LoVo (cell line): ENCODE data around the gene APOL1.
"Not testable (repeated sequence)": the region's sequence is repeated elsewhere in the genome, so short reads cannot be mapped to it uniquely, and the experiment has no call there.

ENCODE experiments used
- DNase-seq: peaks from one replicate; pipeline ENCODE4 v3.0.0-alpha.2; 2016; ENCODE audit warnings: low spot score

Gene APOL1

DNA sequence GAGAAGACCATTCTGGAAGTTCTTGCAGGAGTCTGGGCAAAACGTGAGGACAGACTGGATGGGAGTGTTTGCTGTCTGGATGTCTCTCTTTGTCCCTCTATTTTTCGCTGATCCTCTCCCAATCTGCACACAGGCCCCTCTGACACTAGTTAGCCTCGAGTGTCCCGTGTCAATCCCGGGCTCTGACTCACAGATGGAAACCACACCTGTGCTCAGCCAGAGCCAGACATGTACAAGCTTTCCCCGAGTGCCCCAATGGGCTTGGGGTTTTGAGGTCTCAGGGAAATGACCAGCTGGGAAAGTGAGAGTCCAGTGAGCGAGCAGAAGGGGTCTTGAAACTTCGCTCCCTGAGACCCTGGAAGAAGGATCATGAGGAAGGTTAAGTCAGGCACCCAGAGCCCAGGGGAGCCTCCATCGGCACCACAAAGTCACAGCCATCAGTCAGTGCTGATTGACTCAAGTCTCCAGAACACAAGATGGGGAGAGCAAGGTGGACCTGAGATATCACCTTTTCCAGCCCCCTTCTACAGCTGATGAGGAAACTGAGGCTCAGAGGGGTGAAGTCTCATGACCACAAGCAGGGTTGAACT is 27.5 kb upstream of the APOL1 start:
- DNase-seq, result no peak

DNA sequence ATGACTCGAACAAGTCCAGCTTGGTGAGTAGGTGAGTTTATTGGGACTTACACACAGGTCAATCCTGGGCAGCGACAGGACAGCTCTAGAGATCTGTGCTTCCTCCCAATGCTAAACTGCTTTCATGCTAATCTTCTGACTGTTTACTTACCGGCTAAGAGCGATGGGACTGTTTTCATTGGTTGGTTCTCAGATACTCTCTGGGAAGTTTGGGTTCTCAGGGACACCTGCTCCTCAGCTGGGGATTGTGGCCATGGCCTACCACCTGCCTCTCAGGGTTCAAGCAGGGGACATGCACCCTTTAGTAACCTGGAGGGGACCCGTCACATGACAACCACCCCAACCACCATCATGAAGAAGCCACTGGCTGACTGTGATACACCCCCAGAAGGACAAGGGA is 26.7 kb upstream of the APOL1 start:
- no peak for DNase-seq

DNA sequence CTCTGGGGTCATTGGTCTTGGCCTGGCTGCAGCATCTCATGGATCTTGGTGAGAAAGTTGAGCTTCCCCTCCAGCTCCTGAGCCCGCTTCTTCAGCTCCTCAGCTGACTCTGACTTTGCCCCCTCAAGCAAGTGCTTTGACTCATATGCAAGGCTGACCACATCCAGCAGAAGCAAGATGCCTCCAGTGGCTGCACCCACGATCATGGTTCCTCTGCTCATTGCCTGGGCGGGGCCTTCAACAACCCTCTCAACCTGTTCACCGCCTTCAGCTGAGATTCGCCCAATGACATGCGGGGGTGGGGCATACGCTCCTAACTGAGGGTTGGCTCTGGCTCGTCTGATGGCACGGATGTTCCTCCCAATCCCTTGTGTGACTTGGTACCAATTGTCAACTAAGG is 25.5 kb upstream of the APOL1 start:
- no peak for DNase-seq

DNA sequence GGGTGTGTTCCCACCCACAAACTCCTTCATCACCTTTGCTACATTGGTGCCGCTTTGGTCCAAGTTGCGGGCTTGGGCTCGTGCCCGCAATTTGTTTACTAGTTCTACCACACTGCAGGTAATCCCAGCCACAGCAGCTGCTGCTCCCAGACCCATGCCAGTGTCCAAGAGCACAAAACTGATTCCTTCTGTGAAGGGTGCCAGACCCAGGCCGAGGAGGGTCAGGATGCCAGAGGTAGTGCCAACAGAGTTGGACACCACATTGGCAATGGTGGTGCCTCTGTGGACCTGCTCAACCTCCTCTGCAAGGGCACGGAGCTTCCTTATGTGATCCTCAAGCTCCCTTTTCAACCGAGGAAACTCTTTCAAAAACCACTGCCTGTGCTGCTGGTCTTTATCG is 25.1 kb upstream of the APOL1 start:
- DNase-seq, result no peak

DNA sequence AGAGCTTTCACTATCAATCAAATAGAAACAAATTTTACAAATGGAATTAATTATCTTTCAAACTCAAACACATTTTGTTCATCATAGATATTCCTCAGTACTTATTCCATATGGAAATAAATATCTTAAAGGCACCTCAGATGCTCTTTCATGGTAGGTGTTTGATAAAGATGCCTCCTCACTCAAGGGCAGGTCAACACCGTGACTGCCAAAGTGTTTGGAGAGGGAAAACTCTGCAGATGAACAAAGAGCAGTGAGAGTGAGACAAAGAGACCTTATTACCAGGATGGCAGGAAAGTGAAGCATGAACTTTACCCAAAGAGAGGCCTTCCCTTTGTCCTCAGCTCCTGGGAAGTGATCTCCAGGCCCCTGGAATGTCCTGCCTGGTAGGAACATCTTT is 24.6 kb upstream of the APOL1 start:
- not testable (repeated sequence) for DNase-seq

DNA sequence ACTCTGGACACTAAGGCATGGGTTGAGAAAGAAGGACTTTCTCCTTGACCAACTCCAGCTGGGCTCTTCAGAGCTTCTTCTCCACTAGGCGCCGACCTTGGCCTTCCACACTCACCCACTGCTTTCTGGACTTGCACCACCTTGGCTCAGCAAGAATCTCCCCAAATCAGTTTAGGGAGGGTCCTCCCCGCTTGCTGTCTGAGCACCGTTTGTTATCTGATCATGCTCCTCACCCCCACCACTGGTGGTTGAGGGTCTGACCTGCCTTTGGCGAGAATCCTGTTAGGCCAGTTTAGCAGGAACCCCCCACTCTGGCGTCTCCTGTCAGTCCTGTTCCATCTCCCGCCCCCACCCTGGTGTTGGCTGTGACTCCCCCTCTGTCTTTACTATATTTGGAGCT is 24.0 kb upstream of the APOL1 start:
- no peak for DNase-seq

DNA sequence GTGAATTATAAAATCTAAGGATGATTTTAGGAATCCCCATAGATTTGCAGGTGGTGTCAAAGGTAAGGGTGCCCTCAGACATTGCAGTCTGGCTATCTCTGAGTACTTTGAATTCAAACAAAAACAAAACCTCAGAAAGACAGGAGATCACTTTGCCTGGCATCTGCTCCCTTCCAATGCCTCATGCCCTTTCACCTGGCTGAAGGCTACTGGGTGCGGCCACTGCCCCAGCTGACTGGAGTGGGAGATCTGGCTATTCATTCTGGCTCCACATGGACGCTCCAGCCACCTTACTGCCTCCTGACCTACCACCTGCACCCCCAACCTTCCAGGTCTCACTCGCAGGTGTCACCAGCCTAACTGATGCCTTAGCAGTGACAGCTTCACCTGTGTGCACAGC is 23.3 kb upstream of the APOL1 start:
- not testable (repeated sequence) for DNase-seq

DNA sequence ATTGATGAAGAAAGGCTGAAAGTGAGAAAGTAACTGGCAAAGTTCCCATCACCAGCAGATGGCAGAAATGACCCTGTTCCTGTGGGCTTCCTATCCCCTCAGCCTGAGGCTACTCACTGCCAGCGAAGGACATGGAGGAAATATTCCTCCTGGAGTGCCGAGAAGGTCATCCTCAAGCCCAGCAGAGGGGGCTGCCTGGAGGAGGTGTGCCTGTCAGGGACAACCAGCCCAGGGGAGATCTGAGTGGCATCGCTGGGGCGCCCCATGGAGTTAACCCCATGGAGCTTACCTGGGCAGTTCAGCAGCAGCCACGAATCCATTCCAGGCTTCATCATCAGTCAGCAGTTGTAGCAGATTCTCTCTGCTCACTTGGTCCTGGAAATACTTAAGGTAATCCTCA is 21.9 kb upstream of the APOL1 start:
- not testable (repeated sequence) for DNase-seq

DNA sequence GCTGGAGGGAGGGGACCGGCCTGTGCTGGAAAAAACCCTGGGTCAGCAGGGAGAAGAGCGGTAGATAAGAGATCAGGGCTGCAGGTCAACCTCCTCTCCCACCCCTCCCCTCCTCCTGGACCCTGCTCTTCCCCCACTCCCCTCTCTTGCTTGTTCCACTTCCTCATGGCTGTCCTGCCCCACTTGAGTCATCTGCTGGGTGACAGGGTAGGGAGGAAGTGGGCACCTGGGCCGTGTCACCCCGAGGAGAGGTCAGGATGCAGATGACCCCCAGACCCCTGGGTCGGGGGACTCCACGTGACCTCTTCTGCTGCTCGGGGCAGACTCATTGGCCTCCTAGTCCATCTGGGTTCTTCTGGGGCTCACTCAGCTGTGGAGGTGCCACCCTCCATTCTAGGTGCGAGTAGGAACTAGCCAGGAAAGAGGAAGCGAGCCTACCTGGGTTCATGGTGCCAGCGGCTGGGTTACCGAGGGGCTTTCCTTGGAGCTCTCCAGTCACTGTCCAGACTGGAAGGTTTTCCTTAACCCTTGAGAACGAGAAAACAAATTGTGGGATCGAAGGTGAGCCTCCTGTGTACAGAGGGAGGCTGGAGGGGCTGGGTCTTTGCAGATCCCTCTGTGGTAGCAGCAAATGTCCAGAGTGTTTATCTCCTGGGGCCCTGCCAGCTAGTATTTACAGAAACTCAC is 20.1 kb upstream of the APOL1 start:
- DNase-seq, result no peak

DNA sequence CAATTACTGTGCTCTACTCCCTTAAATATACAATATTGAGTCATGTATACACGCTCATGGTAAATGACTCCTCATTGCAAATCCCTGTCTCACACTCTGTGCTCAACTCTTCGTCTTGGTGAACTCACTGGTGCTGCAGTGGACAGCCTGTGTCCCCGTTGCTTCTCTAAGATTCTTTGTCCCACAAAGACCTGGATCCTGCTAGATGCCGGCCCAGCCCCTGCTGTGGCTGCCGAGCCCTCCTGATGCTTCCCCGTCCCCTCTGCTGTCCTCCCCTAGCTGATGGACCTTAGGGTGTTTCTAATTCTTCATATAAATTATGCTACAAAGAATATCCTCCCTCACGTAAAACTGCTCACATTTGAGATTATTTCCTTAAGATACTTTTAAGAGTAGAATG is 19.1 kb upstream of the APOL1 start:
- no peak for DNase-seq

DNA sequence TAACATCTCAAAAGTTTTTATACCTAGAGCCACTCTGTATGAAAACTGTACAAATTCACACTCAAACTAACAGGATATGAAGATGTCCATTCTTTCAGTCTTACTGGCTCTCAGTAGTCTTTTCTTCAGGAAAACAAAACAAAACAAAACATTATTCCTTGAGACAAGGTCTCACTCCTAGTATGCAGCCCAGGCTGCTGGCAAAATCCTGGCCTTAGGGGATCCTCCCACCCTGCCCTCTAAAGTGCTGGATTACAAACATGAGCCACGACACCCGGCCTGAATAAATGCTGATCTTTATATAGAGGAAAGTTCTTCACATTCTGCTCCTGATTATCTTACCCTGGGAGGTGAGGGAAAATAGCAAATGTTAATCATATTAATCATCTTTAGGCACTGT is 18.7 kb upstream of the APOL1 start:
- no peak for DNase-seq

DNA sequence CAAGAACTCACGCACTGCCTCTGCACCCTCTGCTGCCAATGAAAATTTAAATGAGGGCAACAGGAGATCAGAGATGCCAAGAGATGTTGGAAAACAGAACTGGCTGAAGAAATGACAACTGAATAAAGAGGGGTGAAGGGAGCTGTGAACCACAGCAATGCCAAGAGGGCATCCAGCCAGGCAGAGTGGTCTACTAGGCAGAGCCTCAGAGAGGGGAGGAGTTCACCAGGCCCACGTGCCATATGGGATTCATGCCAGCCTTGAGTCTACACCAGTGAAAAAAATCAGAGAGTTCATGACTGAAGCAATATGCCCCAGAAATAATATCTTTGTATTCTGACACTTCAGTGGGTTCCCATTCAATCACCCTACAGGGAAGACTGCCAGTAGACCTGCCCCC is 18.0 kb upstream of the APOL1 start:
- no peak for DNase-seq

DNA sequence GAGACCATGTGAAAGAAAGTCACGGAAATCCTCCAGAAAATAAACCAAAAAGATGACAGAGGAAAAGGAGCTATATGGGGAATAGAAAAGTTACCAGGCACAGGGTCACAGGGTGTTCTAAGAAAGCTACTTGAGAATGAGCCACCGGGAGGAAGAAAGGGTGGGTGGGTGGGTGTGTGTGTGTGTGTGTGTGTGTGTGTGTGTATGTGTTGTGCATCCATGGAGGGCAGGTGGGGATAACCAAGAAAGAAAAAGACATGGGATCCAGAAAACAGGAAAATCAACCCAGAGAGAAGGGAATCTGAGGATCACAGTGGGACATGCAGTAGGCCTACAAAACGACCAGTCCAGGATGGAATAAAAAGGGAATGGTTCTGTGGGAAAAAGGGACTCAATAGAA is 17.3 kb upstream of the APOL1 start:
- no peak for DNase-seq

DNA sequence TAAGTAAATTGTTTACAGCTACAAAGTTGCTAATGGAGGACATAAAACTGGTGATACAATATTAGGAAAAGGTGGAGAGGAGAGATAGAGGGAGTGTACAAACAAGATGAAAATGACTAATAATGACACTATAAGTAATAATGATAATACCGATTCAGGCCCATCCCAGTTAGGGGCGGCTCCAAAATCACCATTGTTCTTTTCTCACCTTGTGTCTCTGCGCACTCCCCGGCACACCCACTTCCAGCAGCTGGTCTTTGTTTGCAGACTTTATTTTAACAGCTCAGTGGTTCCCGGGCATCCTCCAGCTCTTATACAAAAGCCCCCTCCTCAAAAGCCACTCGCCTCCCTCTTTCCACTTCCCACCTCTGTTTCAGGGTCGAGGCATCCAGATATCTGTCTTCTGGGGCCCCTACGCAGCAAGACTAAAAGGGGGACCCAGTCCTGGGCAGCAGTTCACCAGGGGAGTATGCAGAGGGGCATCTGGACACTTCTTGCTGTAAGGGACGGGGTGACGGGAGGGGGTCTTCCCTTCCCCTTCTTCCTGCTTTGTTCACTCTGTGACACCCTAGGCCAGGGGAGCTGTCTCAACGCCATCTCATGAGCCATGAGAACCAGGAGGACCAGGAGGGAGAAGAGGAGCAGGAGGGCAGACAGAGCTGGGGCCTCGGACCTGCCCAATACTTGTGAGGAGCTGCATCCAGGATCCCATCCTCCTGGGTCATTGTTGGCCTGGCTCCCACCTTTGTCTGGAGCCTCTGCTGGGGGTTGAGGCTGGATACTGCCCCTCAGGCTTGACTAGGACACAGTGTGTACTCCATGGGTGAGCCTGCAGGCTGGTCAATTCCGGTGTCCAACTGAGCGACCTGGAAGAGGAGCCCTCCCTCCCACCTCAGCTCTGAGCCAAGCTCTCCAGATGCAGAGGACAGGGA is 16.3 kb upstream of the APOL1 start:
- no peak for DNase-seq

DNA sequence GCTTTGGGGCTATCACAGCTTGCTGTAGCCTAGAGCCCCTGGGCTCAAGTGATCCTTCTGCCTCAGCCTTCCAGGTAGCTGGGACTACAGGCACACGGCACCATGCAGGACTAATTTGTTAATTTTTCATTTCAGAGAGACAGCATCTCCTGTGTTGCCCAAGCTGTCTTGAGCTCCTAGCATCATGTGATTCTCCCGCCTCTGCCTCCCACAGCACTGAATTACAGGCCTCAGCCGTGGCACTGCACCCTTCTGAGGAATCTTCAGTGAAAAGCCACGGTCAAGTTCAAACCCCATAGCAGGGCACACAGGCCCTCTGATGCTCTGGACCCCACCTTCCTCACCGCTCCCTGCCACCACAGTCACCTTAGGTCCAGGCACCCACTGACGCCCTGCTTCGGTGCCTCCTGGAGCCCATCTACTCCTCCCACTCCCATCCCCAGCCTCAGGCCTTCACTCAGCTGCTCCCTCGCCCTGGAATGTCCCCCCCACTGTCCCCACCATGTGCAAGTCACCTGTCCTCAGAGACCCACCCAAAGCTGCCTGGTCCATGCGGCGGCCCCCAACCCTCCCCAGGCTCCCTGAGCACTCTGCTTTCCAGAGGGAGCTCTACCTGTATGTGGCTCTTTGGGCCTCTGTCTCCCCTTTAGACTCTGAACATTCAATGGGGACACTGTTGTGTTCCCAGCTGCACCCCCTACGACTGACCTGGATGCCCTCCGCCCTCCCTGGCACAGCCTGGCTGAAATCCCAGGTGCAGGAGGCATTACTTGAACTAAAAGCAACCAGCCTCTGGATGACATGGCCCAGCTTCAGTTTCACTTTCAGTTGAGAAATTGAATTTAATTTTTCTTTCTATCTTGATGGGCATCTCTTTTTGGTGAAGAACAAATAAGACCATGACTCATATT is 15.2 kb upstream of the APOL1 start:
- DNase-seq, result no peak

DNA sequence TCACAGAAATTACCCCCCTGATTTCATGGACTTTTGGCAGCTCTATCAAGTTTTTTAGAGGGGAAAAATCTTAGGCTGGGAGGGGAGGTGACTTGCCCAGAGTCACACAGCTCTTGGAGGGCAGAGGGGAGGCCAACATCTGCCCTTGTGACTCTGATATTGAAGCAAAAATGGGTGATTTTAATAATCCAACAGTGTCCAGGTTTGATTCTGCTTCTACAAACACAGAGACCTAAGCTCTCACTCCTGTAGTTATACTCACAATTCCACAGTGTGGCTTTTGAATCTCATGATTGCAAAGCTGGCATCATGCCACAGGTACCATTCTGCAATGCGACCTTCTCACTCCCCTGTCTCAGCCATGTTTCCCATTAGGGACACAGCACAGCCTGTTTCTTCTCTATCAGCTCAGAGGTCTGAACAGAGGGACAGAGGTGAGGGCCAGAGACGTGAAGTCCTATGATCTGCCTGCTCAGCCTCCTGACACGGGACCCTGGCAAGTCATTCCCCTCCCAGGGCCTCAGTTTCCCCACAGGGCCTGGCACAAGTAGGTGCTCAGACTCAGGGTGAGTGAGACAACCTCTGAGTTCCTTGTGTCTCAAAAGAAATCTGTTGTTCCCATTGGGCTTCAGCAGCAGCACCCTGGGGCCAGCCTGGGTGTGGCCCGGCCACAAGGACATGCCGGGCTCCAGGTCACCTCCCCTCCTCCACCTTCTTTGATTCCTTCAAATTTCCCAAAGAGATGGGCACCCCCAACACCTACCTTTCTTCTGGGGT is 14.4 kb upstream of the APOL1 start:
- peak; percentile 16 for DNase-seq

DNA sequence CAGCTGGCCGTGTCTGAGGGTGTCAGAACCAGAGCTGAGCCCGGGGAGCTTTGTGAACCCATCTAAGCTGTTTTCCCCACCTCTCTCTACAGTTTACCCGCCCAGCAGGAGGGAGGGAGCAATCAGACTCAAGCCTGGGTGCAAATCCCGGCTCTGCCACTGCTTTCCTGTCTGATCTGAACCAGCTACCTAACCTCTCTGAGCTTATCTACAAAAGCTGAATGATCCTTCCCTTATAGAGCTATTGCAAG is 13.9 kb upstream of the APOL1 start:
- no peak for DNase-seq

DNA sequence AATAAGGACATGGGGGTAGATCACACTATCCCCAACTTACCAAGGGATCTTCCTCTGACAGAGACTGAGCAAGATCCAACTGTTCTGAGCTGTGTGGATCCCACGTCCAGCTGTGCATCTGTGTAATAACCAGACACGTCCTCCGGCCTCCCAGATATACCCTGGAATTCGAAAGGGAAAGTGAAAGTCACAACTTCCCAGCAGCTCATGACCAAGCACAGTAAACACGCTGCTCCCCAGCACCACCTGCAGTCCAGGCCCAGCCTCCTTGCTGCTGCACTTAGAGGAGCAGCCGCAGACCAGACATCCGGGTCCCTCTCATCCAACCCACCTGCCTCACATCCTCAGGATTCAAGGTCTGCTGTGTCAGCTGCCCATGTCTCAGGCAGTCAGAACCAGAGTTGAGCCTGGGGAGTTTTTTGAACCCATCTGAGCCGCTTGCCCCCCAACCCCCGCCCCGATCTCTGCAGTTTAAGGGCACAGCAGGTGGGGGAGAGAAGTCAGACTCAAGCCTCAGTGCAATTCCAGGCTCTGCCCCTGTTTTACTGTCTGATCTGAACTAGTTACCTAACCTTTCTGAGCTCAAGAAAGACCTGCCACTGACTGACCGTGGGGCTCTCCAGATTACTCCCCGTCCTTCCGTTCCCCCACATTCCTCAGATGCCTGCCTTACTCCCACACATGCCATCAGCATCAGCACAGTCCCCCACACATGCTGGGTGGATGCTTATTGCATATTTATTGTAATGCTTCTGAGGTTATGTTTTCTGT is 13.3 kb upstream of the APOL1 start, which contains the start of gene APOL2:
Gene APOL2 (minus strand): TSS at position 127 of the 771 bp plus-strand sequence. CDS start 6,365 bp downstream, outside the sequence.
- DNase-seq, result peak; percentile 93

DNA sequence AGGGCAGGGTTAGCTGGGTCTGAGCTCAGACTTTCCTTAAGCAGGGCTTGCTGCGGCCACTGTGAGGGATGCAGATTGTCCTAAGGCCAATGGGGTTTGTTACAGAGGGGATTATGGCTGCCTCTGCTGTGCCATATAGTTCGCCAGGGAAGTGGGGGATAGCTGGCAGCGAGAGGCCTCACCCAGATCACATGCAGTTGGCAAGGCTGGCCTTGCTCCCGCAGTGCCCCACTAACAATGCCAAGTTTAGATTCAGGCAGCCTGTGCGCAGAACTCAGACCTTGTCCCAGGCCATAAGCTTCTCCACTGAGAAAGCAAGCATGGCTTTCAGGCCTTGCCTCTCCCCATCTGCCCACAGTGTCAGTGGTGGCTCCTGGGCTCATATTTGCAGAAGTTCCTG is 8.9 kb upstream of the APOL1 start:
- no peak for DNase-seq

DNA sequence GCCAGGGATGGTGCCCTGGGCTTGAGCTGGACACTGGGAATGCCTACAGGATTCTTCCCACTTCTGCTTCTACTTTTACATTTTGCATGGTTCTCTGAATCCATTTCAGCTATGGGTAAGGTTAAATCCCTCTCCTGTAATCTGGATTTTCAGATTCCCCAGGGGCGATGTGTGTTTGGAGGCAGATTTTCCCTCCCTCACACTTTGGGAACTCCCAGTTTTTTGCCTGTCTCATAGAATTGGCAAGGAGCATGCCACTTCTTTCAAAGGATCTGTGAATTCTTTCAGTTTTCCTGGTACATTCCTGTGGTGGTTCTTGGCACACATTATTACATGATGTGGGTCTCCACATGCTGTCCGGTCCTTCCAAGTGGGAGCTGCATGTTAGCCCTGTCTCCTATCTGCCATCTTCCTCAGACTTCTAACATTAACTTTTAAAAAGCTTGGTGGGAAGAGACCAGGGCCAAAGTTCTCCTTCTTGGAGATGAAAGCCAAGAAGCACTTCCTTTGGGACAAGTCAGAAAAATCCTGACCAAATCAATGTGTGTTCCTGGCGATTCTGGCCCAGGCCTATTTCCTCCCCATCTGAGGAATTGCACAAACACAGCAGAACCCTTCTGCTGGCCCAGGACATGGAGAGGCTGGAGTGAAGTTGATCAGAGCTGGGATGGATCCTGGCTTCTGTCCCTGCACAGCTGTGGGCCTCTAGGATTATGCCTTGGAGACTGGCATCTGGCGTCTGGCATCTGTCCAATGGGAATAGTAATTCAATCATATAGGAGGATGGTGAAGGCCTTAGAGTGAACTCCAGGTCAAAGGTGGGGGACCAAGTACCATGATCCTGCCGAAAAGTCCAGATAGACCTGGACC is 8.2 kb upstream of the APOL1 start:
- DNase-seq, result no peak
